Fibroblast of lung (primary cell): ENCODE data around the gene CMTM6. TPM values are rescaled to one million over a fixed set of nuclear protein-coding genes. Genes with fewer than 3 reads are reported as not detected.

Source experiments
- DNase-seq, 2 donors: peaks; one replicate each; pipeline versions ENCODE4 v3.0.0 to v3.0.0-alpha.2; 2010; ENCODE audit warnings: low read depth in 2 of 2
- H2AFZ ChIP-seq: 2 replicates; pipeline ENCODE4 v1.5.1; 2012; ENCODE audit warnings: low read length, control low read depth, inconsistent platforms
- H3K27ac ChIP-seq: 2 replicates; pipeline ENCODE4 v1.5.1; 2011; ENCODE audit warnings: low read length, control low read depth; ENCODE audit not compliant: insufficient read depth
- H3K27me3 ChIP-seq: 2 replicates; pipeline ENCODE4 v1.5.1; 2011; ENCODE audit warnings: mild to moderate bottlenecking, low read length; ENCODE audit not compliant: control insufficient read depth, insufficient read depth
- H3K36me3 ChIP-seq: 2 replicates; pipeline ENCODE4 v1.5.1; 2011; ENCODE audit warnings: low read length; ENCODE audit not compliant: control insufficient read depth, insufficient read depth
- H3K4me1 ChIP-seq: 2 replicates; pipeline ENCODE4 v1.5.1; 2011; ENCODE audit warnings: low read length; ENCODE audit not compliant: control insufficient read depth, insufficient read depth; ENCODE audit errors: extremely low read depth
- H3K4me2 ChIP-seq: 2 replicates; pipeline ENCODE4 v1.5.1; 2011; ENCODE audit warnings: low read length, control low read depth; ENCODE audit not compliant: insufficient read depth; ENCODE audit errors: extremely low read depth
- H3K4me3 ChIP-seq, 4 experiments: fragments of 200-600 bp in 1 of 4; sonication (generic) in 1 of 4; replicated peaks in 1 of 4; 2 replicates each; pipeline ENCODE4 v1.5.1; 2011 to 2016; ENCODE audit warnings: low read length in 4 of 4, low read depth in 3 of 4, mild to moderate bottlenecking in 3 of 4, control low read depth in 2 of 4, inconsistent platforms in 1 of 4, mixed read lengths in 1 of 4; ENCODE audit not compliant: insufficient read depth in 1 of 4; ENCODE audit errors: control extremely low read depth in 1 of 4
- H3K79me2 ChIP-seq: 2 replicates; pipeline ENCODE4 v1.5.1; 2012; ENCODE audit warnings: mild to moderate bottlenecking, low read length, inconsistent platforms; ENCODE audit not compliant: control insufficient read depth, insufficient read depth
- H3K9ac ChIP-seq: 2 replicates; pipeline ENCODE4 v1.5.1; 2011; ENCODE audit warnings: mild to moderate bottlenecking, low read length, control low read depth; ENCODE audit not compliant: insufficient read depth
- H3K9me3 ChIP-seq: 2 replicates; pipeline ENCODE4 v1.5.1; 2012; ENCODE audit warnings: low read depth, low read length; ENCODE audit not compliant: control insufficient read depth, insufficient read depth
- H4K20me1 ChIP-seq: 2 replicates; pipeline ENCODE4 v1.5.1; 2011; ENCODE audit warnings: low read length; ENCODE audit not compliant: control insufficient read depth, insufficient read depth; ENCODE audit errors: extremely low read depth
- EZH2 ChIP-seq: IDR thresholded peaks from 2 replicates; pipeline ENCODE4 v1.5.1; 2012; ENCODE audit warnings: low read length, control low read depth, mild to moderate bottlenecking; ENCODE audit errors: missing control alignments
- polyA plus RNA-seq, 2 donors: library from polyadenylated mRNA; depleted of rRNA in 1 of 2; stranded (reverse) in 1 of 2; unstranded in 1 of 2; fragments of >200 nt; gene quantifications; 2 replicates each; pipeline ENCODE4 v1.2.1, GENCODE V29; 2011 to 2012; ENCODE audit warnings: missing spikeins in 1 of 2
- total RNA-seq: library from RNA; depleted of rRNA; stranded (reverse); fragments of >200 nt; gene quantifications from 2 replicates; pipeline ENCODE4 v1.2.1, GENCODE V29; 2014
- TF ChIP-seq, protein P1 (sequence below), 2 donors: IDR thresholded peaks in 1 of 2; conservative IDR thresholded peaks in 1 of 2; 1 replicate in 1 of 2; 2 replicates in 1 of 2; pipeline ENCODE4 v1.5.1; 2011 to 2012; ENCODE audit warnings: low read length in 2 of 2, control low read depth in 1 of 2, inconsistent platforms in 1 of 2, low read depth in 1 of 2, mild to moderate bottlenecking in 1 of 2

Gene CMTM6
- total and polyA plus RNA-seq, 2 donors (not counting 1 experiment from before 2014, with no cell fraction given), result 74.1 to 76.5 TPM

GRCh38 chr3:32483772-32484171 lies 18.9 kb downstream of the CMTM6 start:
- DNase-seq, result no peak
- no peak overlapping the region for H3K27ac ChIP-seq
- H3K4me2 ChIP-seq, result no peak overlapping the region
- no peak overlapping the region for H3K4me3 ChIP-seq
- H3K9ac ChIP-seq, result no peak overlapping the region
- no peaks in the 10 kb centered on the region for H3K79me2 ChIP-seq
- H4K20me1 ChIP-seq, result no peaks in the 10 kb centered on the region
- no peak overlapping the region for H2AFZ ChIP-seq
- H3K4me1 ChIP-seq, result no peaks in the 10 kb centered on the region
- H3K27me3 ChIP-seq, result no peaks in the 10 kb centered on the region
- no peaks in the 10 kb centered on the region for H3K9me3 ChIP-seq
- H3K36me3 ChIP-seq, result peaks cover 2% of the 10 kb centered on the region
- TF ChIP-seq, protein P1, sequence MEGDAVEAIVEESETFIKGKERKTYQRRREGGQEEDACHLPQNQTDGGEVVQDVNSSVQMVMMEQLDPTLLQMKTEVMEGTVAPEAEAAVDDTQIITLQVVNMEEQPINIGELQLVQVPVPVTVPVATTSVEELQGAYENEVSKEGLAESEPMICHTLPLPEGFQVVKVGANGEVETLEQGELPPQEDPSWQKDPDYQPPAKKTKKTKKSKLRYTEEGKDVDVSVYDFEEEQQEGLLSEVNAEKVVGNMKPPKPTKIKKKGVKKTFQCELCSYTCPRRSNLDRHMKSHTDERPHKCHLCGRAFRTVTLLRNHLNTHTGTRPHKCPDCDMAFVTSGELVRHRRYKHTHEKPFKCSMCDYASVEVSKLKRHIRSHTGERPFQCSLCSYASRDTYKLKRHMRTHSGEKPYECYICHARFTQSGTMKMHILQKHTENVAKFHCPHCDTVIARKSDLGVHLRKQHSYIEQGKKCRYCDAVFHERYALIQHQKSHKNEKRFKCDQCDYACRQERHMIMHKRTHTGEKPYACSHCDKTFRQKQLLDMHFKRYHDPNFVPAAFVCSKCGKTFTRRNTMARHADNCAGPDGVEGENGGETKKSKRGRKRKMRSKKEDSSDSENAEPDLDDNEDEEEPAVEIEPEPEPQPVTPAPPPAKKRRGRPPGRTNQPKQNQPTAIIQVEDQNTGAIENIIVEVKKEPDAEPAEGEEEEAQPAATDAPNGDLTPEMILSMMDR (conservative IDR thresholded peaks at IDR 0.05 in 1 of 2, IDR thresholded peaks at IDR 0.05 in 1 of 2; ENCODE audit: low read depth in 1 of 2, low read length in 2 of 2), result no peak
- no peak for TF ChIP-seq EZH2

- no peak for DNase-seq
- no peak overlapping the region for H2AFZ ChIP-seq
- H3K27me3 ChIP-seq, result no peaks in the 10 kb centered on the region
- no peak overlapping the region for H3K27ac ChIP-seq
- no peak overlapping the region for H3K4me2 ChIP-seq
- H3K4me3 ChIP-seq, result no peak overlapping the region
- H3K4me1 ChIP-seq, result no peaks in the 10 kb centered on the region
- no peak overlapping the region for H3K9ac ChIP-seq
- H3K9me3 ChIP-seq, result no peaks in the 10 kb centered on the region
- TF ChIP-seq, protein P1 (conservative IDR thresholded peaks at IDR 0.05 in 1 of 2, IDR thresholded peaks at IDR 0.05 in 1 of 2; ENCODE audit: low read depth in 1 of 2, low read length in 2 of 2), result no peak
- no peak for TF ChIP-seq EZH2
- no peaks in the 10 kb centered on the region for H3K79me2 ChIP-seq
- H3K36me3 ChIP-seq, result peaks cover 4% of the 10 kb centered on the region
- no peaks in the 10 kb centered on the region for H4K20me1 ChIP-seq
Observed at GRCh38 chr3:32482693-32483092, 20.0 kb downstream of the CMTM6 start.

GRCh38 chr3:32481791-32482631 lies 20.6 kb downstream of the CMTM6 start:
- Histone ChIP-seq H2AFZ (no peak overlapping the region), H3K9me3 (no peaks in the 10 kb centered on the region), H3K36me3 (peaks cover 4% of the 10 kb centered on the region), H3K4me3 (no peak overlapping the region), H4K20me1 (no peaks in the 10 kb centered on the region), H3K9ac (no peak overlapping the region), H3K27me3 (no peaks in the 10 kb centered on the region), H3K4me2 (no peak overlapping the region), H3K79me2 (no peaks in the 10 kb centered on the region), H3K27ac (no peak overlapping the region), H3K4me1 (no peaks in the 10 kb centered on the region)
- DNase-seq, result no peak
- TF ChIP-seq, protein P1 (conservative IDR thresholded peaks at IDR 0.05 in 1 of 2, IDR thresholded peaks at IDR 0.05 in 1 of 2; ENCODE audit: low read depth in 1 of 2, low read length in 2 of 2), result no peak
- no peak for TF ChIP-seq EZH2
